ENCODE measurements around the gene CPSF7.

DNA sequence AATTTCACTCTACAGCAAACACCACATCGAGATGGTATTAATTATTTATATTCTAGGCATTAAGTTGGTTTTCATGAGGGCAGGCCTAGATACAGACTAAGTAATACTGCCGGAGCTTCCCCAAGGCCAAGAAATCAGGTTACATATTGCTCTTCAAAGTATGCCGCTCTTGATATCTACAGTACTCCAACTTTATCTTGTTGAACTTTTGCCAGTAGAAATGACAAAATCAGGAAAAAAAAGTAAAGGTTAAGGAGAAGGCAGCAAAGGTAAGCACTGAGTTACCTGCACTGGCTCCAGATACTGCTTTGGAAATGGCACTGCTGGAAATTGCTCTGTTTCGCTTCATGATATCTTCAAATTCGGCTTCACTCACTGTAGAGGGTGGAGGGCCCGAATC lies 14.4 kb downstream of the CPSF7 start:
- TF ChIP-seq, protein P1, sequence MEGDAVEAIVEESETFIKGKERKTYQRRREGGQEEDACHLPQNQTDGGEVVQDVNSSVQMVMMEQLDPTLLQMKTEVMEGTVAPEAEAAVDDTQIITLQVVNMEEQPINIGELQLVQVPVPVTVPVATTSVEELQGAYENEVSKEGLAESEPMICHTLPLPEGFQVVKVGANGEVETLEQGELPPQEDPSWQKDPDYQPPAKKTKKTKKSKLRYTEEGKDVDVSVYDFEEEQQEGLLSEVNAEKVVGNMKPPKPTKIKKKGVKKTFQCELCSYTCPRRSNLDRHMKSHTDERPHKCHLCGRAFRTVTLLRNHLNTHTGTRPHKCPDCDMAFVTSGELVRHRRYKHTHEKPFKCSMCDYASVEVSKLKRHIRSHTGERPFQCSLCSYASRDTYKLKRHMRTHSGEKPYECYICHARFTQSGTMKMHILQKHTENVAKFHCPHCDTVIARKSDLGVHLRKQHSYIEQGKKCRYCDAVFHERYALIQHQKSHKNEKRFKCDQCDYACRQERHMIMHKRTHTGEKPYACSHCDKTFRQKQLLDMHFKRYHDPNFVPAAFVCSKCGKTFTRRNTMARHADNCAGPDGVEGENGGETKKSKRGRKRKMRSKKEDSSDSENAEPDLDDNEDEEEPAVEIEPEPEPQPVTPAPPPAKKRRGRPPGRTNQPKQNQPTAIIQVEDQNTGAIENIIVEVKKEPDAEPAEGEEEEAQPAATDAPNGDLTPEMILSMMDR (IDR thresholded peaks at IDR 0.05 in 4 of 5, conservative IDR thresholded peaks at IDR 0.05 in 1 of 5), result no peak
- no peak for TF ChIP-seq POLR2A (IDR thresholded peaks at IDR 0.05)
